HG02610 (cell line): Measurements from ENCODE around the gene FOXN4.

ENCODE experiments used
- ATAC-seq: cut with Tn5 transposase; IDR thresholded peaks from one replicate; pipeline ENCODE4 v1.9.1; 2021; ENCODE audit warnings: mild to moderate bottlenecking, moderate library complexity; ENCODE audit not compliant: unreplicated experiment

Gene FOXN4

DNA sequence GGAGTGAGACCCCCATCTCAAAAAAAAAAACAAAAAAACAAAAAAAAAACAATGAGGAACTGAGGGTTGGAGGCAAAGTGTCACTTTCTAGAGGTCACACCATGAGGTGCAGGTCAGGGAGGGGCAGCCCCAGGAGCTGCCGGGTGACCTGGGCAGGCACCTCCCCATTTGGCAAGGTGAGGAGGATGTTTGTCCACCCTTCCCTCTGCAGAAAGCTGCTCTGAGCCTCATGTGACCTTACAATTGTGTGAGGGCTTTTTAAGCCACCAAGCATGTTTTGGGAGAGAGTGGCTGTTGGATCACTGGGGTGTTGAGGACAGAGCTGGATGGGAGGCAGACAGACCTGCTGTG, 49.6 kb downstream of the FOXN4 start:
- ATAC-seq = no peak

DNA sequence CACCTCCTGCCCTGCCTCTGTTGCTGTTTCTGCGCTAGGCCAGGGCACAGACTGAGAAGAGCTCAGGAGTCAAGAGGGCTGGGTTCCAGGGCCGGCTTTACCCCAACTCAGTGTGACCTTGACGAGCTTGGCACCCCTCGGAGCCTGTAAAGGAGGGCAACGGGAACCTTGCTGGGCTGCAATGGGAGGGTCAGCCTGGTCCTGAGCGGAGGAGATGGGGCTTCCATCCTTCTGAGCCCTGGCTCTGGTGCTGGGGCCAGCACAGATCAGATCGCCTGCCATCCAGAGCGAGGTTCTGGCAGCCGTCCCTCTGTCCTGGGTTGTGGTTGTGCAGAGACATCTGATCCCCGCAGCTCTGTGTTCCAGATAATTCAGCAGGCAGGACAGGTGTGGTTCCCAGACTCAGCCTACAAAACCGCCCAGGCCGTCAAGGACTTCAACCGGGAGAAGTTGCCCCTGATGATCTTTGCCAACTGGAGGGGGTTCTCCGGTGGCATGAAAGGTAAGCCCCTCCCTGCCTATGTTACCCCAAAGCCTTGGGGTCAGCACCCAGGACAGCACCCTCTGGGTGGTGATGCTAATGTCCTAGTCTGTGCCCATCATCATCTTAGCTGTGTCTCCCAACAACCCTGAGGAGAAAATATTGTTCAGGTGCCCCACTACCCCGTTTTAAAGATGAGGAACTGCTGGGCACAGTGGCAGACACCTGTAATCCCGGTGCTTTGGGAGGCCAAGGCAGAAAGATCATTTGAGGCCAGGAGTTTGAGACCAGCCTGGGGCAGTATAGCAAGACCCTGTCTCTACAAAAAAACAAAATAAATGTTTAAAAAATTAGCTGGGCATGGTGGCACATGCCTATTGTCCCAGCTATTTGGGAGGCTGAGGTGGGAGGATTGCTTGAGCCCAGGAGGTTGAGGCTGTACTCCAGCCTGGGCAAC, 50.2 kb downstream of the FOXN4 start:
- ATAC-seq = no peak

DNA sequence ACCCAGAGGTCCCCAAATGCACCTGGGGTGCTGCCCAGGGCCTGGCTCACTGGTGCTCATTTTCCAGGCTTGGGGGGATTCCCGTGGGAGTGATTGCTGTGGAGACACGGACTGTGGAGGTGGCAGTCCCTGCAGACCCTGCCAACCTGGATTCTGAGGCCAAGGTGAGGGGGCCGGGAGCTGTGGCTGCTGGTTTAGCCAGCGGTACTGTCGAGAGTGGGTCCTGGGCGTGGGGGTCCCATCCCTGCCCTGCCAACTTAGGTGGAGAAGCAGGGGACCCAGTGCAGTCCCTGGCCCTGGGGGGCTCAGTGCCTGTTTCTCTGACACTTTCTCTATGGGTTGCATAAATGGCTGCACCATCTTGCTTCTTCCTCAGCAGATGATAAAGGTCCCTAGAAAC, 50.9 kb downstream of the FOXN4 start:
- no peak for ATAC-seq

DNA sequence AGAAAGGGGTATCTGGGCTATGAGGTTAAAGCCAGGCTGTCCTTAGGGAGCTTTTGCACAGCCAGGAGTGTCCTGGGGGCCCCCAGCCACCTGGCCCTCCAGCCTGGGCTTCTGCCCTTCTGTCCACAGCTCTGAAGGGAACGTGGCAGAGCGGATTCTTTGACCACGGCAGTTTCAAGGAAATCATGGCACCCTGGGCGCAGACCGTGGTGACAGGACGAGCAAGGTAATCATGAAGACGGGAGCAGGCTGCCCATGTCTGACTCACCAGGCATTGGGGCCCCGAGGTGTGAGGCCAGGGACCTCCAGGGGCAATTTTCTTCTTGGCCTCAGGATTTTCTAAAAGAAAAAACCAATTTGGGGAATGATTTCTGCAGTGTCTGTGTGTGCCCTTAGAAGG, 53.1 kb downstream of the FOXN4 start:
- no peak for ATAC-seq

DNA sequence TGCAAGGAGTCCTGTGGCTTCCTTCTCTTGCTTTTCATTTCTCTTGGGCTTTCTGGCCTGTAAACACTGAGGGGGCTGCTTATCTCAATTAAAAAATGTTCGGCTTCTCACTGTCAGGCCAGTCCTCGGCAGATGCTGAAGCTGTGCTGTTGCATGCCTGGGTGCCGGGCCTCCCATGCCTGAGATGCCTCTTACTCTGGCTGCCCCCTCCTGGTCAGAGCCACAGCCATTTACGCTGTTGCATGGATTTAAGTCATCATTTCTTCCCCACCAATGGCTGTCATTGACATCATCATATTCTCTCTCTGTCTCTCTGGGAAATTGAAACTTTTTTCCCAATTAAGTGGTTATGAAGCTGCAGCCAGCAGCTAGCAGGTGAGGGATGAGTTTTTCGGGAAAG, 53.7 kb downstream of the FOXN4 start:
- ATAC-seq = no peak

DNA sequence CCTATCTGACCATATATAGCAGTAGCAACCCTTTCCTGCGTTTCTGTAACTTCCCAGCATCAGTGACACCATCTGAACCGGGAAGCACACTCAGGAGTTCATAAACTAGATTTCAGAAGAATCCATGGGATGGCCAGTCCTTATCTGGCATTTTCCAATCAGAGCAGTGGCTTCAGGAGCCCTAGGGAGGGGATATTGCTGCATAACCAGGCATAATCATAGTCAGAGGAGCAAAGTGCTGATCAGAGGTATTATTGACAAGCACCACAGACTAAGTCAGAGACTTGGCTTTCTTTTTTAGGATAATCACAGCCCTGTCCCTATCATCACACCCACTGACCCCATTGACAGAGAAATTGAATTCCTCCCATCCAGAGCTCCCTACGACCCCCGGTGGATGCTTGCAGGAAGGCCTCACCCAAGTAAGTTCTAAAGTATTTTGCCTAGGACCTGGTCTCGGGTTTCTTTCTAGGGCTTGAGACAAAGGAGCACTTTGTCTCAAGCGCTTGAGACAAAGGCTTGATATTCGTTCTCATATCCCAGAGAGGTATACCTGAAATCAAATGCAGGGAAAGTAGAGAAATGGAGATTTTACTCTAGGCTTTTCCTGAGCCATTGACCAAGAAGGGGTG, 55.1 kb downstream of the FOXN4 start:
- ATAC-seq = no peak

DNA sequence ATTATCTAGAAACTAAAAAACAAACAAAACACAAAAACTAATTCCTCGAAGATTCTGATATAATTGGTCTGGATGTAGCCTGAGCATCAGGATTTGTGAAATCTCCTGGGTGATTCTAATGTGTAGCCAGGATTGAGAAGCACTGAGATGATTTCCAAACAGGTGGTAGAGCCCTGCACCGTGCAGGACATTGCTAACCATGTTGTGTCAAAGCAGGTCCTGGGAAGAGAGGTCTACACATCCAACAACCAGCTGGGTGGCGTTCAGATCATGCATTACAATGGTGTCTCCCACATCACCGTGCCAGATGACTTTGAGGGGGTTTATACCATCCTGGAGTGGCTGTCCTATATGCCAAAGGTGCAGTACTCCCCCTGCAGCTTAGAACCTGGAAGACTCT, 56.3 kb downstream of the FOXN4 start:
- no peak for ATAC-seq

DNA sequence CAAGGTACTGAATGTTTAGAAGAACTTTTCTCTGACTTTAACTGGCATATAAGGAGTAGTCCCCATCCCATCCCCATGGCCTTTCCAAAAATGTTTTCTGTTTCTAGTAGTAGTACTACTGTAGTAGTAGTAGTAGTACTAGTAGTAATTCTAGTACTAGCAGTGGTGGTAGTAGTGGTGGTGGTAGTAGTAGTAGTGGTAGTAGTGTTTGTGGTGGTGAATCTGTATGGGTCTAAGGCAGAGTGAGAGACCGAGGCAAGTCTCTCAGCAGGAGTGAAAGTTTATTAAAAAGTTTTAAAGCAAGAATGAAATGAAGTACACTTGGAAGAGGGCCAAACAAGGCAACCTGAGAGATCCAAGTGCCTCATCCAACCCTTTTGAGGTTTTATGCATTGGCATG, 58.6 kb downstream of the FOXN4 start:
- ATAC-seq = no peak

DNA sequence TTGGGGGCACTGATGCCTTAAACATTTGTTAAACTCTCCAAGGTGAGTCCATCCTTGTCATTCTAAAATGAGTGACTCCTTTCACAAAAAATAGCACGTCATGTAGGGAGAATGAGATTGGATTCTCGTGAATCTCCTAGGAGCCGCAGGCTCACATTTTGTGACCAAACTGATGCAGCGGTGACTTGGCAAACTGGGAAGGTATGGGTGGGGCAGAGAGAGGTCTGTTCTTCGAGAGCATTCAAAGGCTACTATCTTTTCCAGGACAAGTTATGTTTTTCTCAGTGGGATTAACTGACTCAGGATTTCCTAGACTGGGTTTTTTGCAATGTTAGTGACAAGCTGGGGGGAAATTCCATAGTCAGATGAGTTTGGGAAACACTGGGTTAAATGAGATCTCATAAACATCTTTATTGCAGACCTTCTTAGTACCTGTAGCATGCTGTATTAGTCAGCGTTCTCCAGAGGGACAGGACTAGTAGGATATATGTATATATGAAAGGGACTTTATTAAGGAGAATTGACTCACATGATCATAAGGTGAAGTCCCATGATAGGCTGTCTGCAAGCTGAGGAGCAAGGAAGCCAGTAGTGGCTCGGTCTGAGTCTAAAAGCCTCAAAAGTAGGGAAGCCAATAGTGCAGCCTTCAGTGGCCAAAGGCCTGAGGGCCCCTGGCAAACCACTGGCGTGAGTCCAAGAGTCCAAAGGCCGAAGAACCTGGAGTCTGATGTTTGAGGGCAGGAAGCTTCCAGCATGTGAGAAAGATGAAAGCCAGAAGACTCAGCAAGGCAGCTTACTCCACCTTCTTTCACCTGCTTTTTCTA, 61.0 kb downstream of the FOXN4 start:
- no peak for ATAC-seq

DNA sequence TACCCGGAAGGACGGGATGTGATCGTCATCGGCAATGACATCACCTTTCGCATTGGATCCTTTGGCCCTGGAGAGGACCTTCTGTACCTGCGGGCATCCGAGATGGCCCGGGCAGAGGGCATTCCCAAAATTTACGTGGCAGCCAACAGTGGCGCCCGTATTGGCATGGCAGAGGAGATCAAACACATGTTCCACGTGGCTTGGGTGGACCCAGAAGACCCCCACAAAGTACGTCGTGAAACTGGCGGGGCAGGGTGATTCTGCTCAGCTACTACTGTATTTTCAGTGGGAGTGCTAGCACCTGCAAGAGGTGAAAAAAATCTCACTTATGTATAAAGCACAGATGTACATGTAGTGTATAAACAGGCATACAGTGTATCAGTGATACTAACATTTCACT, 62.9 kb downstream of the FOXN4 start:
- no peak for ATAC-seq

DNA sequence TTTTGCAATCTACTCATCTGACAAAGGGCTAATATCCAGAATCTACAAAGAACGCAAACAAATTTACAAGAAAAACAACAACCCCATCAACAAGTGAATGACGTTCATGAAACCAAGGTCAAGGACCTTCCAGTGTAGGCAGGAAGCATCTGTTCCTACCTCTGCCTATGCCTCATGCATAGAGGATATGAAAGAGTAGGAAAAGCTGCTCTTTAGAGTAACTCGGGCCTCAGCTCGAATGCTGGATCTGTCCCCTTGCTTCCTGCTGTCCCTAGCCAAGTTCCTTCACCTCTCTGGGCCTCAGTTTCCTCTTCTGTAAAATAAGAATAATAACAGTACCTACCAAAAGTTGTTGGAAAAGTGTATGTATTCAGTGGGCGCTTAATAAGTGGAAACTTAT, 65.0 kb downstream of the FOXN4 start:
- no peak for ATAC-seq

DNA sequence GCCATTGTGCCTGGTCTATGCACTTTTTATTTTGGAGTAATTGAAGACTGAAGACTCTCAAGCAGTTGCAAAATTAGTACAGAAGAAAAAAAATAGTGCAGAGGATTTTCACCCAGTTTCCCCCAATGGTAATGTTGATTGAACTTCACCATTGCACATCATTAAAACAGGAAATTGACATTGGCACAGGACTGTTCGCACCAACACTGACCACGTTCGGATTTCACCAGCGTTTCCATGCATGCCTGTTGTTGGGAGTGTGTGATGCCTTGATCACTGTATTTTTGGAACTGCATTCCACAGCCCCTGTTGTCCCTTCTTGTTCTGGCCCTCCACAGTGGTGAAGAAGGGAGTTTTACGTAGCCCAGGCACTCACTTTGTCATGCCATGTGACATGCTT, 67.1 kb downstream of the FOXN4 start:
- ATAC-seq = no peak

DNA sequence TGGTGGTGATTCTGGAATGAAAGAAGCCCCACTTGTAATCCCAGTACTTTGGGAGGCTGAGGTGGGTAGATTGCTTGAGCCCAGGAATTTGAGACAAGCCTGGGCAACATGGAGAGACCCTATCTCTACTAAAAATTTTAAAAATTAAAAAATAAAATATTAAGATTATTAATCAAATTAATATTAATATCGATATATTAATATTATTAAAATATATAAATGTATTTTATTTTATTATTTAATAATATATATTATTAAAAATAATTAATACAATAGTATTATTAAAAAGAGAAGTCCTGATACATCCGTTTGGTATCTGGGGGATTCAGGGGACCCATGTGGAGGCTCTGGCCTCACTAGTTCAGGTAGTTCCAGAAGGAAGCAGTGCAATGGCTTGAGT, 68.7 kb downstream of the FOXN4 start:
- no peak for ATAC-seq

DNA sequence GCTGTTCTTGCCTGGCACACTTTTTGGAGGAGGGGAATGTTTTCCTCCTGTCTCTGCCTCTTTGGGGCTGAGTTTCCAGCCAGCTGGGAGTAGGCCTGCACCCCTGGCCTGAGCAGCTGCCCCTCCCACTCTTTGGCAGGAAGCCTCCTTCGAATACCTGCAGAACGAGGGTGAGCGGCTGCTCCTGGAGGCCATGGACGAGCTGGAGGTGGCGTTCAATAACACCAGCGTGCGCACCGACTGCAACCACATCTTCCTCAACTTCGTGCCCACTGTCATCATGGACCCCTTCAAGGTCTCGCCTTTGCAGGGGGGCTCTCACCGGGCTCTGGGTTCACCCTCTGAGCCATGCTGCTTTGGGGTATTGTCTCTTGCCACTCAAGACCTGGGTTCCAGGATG, 69.4 kb downstream of the FOXN4 start:
- ATAC-seq = no peak

DNA sequence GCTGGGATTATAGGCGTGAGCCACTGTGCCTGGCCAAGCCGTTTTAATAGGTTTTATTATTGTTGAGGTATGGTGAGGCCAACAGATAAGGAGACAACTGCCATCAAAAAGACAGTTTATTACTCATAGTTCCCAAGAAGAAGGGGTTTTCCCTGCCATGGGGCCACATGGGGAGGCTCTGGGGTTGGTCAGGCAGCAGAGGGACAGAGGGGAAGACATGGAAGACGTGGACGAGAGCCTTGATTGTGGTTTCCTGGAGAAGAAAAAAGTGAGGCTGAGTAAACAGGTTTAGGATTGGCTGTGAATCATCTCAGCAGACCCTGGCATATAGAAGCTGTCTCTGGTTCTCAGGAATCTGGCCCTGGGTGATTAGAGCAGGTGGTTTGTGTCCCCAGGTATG, 69.9 kb downstream of the FOXN4 start:
- ATAC-seq = no peak

DNA sequence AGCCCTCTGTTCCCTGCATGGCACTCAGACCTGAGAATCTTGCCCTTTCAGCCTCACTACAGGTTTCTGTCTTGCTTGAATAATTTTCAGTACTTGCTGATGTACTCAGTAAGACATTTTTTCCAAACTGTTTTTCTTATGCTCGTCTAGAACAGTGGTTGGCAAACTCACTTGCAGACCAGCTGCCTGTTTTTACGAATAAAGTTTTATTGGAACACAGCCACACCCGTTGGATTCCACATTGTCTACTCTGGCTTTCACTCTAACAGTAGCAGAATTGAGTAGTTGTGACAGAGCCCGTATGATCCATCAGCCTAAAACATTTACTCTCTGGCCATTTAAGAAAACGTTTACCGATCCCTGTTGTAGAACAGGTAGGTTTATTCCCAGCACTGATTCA, 72.8 kb downstream of the FOXN4 start:
- no peak for ATAC-seq

DNA sequence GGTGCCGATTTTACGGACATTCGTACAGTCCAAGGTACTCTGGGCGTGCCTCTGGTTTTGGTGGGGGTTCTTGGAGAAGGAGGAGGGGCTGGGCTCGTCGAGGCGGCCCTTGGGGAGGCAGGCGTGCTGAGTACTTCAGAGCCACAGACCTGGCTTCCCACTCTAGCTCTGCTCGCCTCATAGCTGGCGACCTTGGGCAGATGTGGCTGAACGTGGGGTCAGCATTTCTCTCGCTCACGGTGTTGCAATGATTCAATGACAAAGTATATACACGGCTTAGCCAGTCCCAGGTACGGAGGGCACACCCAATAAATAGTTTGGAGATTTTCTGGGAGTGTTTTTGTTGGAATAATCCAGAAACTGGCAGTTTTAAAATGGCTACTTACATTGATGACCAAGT, 75.1 kb downstream of the FOXN4 start:
- no peak for ATAC-seq

DNA sequence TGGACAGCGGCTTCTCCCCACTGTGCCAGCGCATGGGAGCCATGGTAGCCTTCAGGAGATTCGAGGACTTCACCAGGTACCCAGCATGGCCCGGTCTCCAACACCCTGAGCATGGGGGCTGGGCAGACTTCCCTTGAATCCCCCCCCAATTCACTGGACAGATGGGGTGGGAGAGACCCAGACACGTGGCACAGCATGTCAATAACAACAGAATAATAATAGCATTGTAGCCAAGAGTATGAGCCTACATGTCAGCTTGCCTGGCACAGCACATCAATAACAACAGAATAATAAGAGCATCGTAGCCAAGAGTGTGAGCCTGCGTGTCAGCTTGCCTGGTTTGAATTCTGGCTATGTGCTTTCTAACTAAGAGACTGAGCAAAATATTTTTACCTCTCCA, 76.4 kb downstream of the FOXN4 start:
- no peak for ATAC-seq

DNA sequence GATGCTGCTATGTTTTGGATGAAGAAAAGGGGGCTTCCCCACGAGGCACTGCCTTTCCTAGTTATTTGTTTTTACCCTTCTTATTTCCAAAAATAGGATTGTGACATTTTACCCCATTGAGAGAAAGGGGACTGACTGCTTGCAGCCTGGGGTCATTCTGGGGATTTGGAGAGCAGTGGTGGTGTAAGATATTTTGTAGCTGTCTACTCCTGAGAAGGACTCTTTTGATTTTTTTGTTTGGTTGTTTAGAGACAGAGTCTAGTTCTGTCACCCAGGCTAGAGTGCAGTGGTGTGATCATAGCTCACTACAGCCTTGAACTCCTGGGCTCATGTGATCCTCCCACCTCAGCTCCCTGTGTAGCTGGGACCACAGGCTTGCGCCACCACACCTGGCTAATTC, 78.9 kb downstream of the FOXN4 start:
- ATAC-seq = no peak

DNA sequence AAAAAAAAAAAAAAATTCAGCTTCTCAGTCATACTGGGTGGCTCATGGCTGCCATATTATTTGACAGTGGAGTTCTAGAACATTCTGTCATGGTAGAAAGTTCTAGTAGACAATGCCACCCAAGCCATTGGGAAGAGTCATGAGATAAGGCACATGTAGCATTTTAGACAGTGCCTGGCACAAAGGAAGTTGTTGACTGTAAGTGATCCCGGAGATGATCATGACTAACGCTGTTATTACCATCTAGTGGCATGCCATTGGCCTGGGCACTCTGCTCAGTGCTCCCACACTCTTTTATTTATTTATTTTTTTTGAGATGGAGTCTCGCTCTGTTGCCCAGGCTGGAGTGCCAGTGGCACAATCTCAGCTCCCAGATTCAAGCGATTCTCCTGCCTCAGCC, 80.4 kb downstream of the FOXN4 start:
- ATAC-seq = no peak
